Gastroesophageal sphincter (tissue), 4 donors: ENCODE data around the gene TDRD10. TPM values are rescaled to one million over a fixed set of nuclear protein-coding genes. Genes with fewer than 3 reads are reported as not detected.

Experiments
- ATAC-seq: fragments of 150-250 bp; one replicate; pipeline ENCODE4 v1.9.1; 2016; ENCODE audit warnings: mild to moderate bottlenecking, moderate library complexity
- H3K27ac ChIP-seq, 4 donors: fragments of 200-600 bp; sonication (generic) in 3 of 4; 1 replicate in 3 of 4; 2 replicates in 1 of 4; pipeline ENCODE4 v1.5.1; 2016 to 2019
- H3K27me3 ChIP-seq: fragments of 200-600 bp; sonication (generic); one replicate; pipeline ENCODE4 v1.5.1; 2019
- H3K36me3 ChIP-seq, 2 donors: fragments of 200-600 bp; sonication (generic); one replicate each; pipeline ENCODE4 v1.5.1; 2019; ENCODE audit warnings: control low read depth in 1 of 2
- H3K4me1 ChIP-seq, 3 donors: fragments of 200-600 bp; sonication (generic); 1 replicate in 2 of 3; 2 replicates in 1 of 3; pipeline ENCODE4 v1.5.1; 2016 to 2019; ENCODE audit warnings: control low read depth in 2 of 3
- H3K4me3 ChIP-seq, 2 donors: fragments of 200-600 bp; sonication (generic); one replicate each; pipeline ENCODE4 v1.5.1; 2019; ENCODE audit warnings: mild to moderate bottlenecking in 1 of 2, moderate library complexity in 1 of 2
- H3K9me3 ChIP-seq, 3 donors: fragments of 200-600 bp; sonication (generic); one replicate each; pipeline ENCODE4 v1.5.1; 2017 to 2019; ENCODE audit warnings: control low read depth in 2 of 3
- EP300 ChIP-seq: sonication (generic); formaldehyde crosslinking; IDR thresholded peaks from one replicate; pipeline ENCODE4 v1.6.1; 2017; ENCODE audit warnings: antibody characterized with exemption, mild to moderate bottlenecking
- POLR2A ChIP-seq, 2 donors: fragments of 450-650 bp; IDR thresholded peaks; one replicate each; pipeline ENCODE4 v1.6.1; 2017; ENCODE audit warnings: antibody characterized with exemption in 2 of 2, mild to moderate bottlenecking in 2 of 2, moderate library complexity in 1 of 2
- POLR2AphosphoS5 ChIP-seq: sonication (generic); formaldehyde crosslinking; IDR thresholded peaks from one replicate; pipeline ENCODE4 v1.6.1; 2017; ENCODE audit warnings: antibody characterized with exemption
- WGBS, 2 donors: methylation state at CpG; one replicate each; pipeline ENCODE4 v1.1.5; 2018; ENCODE audit warnings: low coverage in 1 of 2; 5-methylcytosine and 5-hydroxymethylcytosine counted together
- total RNA-seq, 4 donors: library from RNA; depleted of rRNA; stranded (reverse); fragments of >200 nt; gene quantifications; one replicate each; pipeline ENCODE4 v1.1.0, GENCODE V29; 2016
- TF ChIP-seq, protein P1 (sequence below), 4 experiments: fragments of 200-600 bp in 2 of 4; fragments of 450-650 bp in 2 of 4; sonication (generic) in 1 of 4; IDR thresholded peaks; one replicate each; pipeline ENCODE4 v1.5.1; 2017 to 2019; ENCODE audit warnings: antibody characterized with exemption in 4 of 4, mild to moderate bottlenecking in 2 of 4, moderate library complexity in 2 of 4

TDRD10 gene
- total RNA-seq, 4 donors from 2014 or later: 1.4 to 3.3 (median 2.8) TPM

DNA sequence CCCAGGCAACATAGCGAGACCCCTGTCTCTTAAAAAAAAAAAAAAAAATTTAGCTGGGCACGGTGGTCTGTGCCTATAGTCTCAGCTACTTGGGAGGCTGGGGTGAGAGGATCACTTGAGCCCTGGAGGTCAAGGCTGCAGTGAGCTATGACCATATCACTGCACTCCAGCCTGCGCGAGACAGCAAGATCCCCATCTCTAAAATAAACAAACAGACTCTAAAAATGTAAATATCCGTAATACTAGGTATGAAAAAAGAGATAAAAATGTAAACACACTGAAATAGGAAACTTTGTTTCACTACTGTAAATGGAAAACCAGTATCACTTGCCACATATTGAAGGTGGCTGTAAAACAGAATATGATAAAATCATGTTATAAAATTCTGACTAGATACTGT is 88.7 kb downstream of the TDRD10 start:
- Histone ChIP-seq H3K36me3 (peaks cover 12 to 100% of the 10 kb centered on the region in 2 donors), H3K4me3 (no peak overlapping the region), H3K27me3 (no peaks in the 10 kb centered on the region), H3K27ac (no peak overlapping the region), H3K4me1 (peaks cover 0 to 10% (median 0%) of the 10 kb centered on the region in 3 donors), H3K9me3 (no peaks in the 10 kb centered on the region)
- no peak for ATAC-seq
- WGBS, 2 donors: 40 to 53% methylated on average over 5 of the region's 5 CpGs
- TF ChIP-seq POLR2AphosphoS5 (no peak), POLR2A (IDR thresholded peaks at IDR 0.05) (no peak), EP300 (no peak)
- TF ChIP-seq, protein P1, sequence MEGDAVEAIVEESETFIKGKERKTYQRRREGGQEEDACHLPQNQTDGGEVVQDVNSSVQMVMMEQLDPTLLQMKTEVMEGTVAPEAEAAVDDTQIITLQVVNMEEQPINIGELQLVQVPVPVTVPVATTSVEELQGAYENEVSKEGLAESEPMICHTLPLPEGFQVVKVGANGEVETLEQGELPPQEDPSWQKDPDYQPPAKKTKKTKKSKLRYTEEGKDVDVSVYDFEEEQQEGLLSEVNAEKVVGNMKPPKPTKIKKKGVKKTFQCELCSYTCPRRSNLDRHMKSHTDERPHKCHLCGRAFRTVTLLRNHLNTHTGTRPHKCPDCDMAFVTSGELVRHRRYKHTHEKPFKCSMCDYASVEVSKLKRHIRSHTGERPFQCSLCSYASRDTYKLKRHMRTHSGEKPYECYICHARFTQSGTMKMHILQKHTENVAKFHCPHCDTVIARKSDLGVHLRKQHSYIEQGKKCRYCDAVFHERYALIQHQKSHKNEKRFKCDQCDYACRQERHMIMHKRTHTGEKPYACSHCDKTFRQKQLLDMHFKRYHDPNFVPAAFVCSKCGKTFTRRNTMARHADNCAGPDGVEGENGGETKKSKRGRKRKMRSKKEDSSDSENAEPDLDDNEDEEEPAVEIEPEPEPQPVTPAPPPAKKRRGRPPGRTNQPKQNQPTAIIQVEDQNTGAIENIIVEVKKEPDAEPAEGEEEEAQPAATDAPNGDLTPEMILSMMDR (IDR thresholded peaks at IDR 0.05): no peak

DNA sequence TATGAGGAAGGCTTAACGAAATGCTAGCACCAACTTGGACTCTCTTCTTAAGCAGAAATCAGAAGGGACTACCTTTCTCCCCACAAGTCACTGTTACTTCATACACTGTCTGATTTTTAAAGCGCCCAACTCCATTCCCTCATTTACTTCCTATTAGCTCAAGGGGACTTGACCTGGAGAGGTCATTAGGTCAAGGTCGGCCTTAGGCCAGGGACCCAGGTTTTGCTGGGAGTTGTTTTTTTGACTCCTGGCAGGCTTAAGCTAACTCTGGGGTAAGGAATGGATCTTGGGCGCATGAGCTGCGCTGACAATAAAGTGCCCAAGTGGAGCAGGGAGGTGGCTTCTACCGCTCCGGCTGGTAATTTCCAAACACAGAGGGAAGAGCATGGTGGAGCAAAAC is 89.2 kb downstream of the TDRD10 start:
- WGBS, 2 donors: 83 to 93% methylated on average over 3 to 6 of the region's 7 CpGs
- no peak for ATAC-seq
- Histone ChIP-seq H3K4me1 (peaks cover 0 to 10% (median 0%) of the 10 kb centered on the region in 3 donors), H3K27me3 (no peaks in the 10 kb centered on the region), H3K4me3 (no peak overlapping the region), H3K36me3 (peaks cover 12 to 100% of the 10 kb centered on the region in 2 donors), H3K9me3 (no peaks in the 10 kb centered on the region), H3K27ac (no peak overlapping the region)
- TF ChIP-seq, protein P1 (IDR thresholded peaks at IDR 0.05): no peak
- no peak for TF ChIP-seq EP300

DNA sequence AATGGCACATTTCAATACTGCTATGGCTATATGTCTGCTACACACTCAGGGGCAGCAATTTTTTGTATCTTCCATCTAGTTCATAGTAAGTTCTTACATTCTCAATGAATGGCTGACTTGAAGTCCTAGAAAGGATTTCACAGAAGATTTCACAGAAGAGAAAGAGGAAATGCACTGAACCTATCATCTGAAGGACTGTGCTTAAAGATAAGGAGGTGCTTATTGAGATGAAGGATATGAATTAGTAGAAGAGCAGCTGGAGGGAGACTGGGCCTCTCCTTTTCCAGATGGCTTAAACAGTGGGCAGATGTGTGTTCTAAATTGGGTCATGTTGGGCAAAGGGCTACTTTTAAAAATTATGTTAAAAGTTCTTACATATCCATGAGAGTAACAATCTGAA is 91.4 kb downstream of the TDRD10 start:
- Histone ChIP-seq H3K4me3 (no peak overlapping the region), H3K4me1 (peaks cover 0 to 14% (median 0%) of the 10 kb centered on the region in 3 donors), H3K9me3 (no peaks in the 10 kb centered on the region), H3K27me3 (no peaks in the 10 kb centered on the region), H3K27ac (no peak overlapping the region), H3K36me3 (peaks cover 0 to 100% of the 10 kb centered on the region in 2 donors)
- TF ChIP-seq EP300 (no peak), POLR2A (IDR thresholded peaks at IDR 0.05) (no peak), POLR2AphosphoS5 (no peak)
- TF ChIP-seq, protein P1 (IDR thresholded peaks at IDR 0.05): no peak
- no peak for ATAC-seq

DNA sequence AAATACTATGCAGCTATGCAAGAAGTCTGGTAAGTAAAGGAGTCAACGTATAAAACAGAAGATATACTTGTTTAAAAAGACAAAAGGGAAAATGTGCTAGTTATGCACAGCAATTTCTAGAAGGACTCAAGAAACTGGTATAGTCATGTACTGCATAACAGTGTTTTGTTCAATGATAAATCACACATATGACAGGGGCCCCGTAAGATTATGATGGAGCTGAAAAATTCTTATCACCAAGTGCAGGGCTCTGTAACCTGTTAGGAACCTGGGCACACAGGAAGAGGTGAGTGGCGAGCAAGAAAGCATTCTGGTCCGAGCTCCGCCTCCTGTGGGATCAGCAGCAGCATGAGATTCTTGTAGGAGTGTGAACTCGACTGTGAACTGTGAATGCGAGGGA is 92.8 kb downstream of the TDRD10 start:
- Histone ChIP-seq H3K4me1 (peaks cover 0 to 28% (median 8%) of the 10 kb centered on the region in 3 donors), H3K9me3 (no peaks in the 10 kb centered on the region), H3K27ac (no peak overlapping the region), H3K36me3 (peaks cover 0 to 100% of the 10 kb centered on the region in 2 donors), H3K27me3 (no peaks in the 10 kb centered on the region), H3K4me3 (no peak overlapping the region)
- TF ChIP-seq EP300: no peak
- TF ChIP-seq POLR2AphosphoS5: no peak
- TF ChIP-seq, protein P1 (IDR thresholded peaks at IDR 0.05): no peak
- ATAC-seq: no peak
- 78 to 84% methylated on average over 7 of the region's 7 CpGs for WGBS, 2 donors

DNA sequence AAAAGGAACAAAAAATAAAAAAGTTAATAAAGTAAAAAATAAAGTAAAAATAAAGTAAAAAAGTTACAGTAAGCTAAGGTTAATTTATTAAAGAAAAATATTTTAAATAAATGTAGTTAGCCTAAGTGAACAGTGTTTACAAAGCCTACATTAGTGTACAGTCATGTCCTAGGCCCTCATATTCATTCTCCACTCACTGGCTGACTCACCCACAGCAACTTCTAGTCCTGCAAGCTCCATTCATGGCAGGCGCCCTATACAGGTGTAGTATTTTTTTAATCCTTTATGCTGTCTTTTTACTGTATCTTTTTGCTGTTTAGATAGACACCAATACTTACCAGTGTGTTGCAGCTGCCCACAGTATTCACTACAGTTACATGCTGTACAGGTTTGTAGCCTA is 93.6 kb downstream of the TDRD10 start:
- Histone ChIP-seq H3K9me3 (no peaks in the 10 kb centered on the region), H3K36me3 (peaks cover 0 to 100% of the 10 kb centered on the region in 2 donors), H3K27ac (no peak overlapping the region), H3K4me3 (no peak overlapping the region), H3K4me1 (peaks cover 0 to 34% (median 14%) of the 10 kb centered on the region in 3 donors), H3K27me3 (no peaks in the 10 kb centered on the region)
- WGBS, 2 donors: 67 to 90% methylated on average over 1 of the region's 1 CpG
- no peak for ATAC-seq
- TF ChIP-seq POLR2AphosphoS5: no peak
- no peak for TF ChIP-seq POLR2A (IDR thresholded peaks at IDR 0.05)
- TF ChIP-seq, protein P1 (IDR thresholded peaks at IDR 0.05): no peak
- no peak for TF ChIP-seq EP300

Other genes with a start within 250 kb of the TDRD10 start
- 100 to 1,000 TPM in 3 of 4 donors, 10 to 100 TPM in 1; 86.7 to 128 (median 120) TPM for gene HAX1, start 229.6 kb upstream of the TDRD10 start, total RNA-seq
- gene AQP10, start 181.1 kb upstream of the TDRD10 start, total RNA-seq: 1 to 10 TPM in 1 of 4 donors, under 1 TPM in 1, not detected in 2; 0.12 to 1.1 TPM
- gene ATP8B2, start 176.7 kb upstream of the TDRD10 start, total RNA-seq: 100 to 1,000 TPM; 107 to 175 (median 131) TPM
- 10 to 100 TPM; 44.7 to 59.4 (median 55.5) TPM for gene IL6R, start 96.9 kb upstream of the TDRD10 start, total RNA-seq
- gene SHE, start 193 bp downstream of the TDRD10 start, total RNA-seq: 10 to 100 TPM in 3 of 4 donors, 1 to 10 TPM in 1; 7.2 to 13.9 (median 11.7) TPM
- 10 to 100 TPM; 27.4 to 39.7 (median 32.2) TPM for gene UBE2Q1, start 56.4 kb downstream of the TDRD10 start, total RNA-seq
- under 1 TPM in 3 of 4 donors, not detected in 1; 0.08 to 0.45 (median 0.13) TPM for gene CHRNB2, start 65.6 kb downstream of the TDRD10 start, total RNA-seq
- 100 to 1,000 TPM in 1 of 4 donors, 10 to 100 TPM in 3; 71.0 to 108 (median 90.4) TPM for gene ADAR, start 106.0 kb downstream of the TDRD10 start, total RNA-seq